GM12878 (cell line): ENCODE measurements around the gene IFNLR1.

Source experiments
- MYC ChIP-seq: IDR thresholded peaks from 2 replicates; pipeline ENCODE4 v1.6.1; 2011; ENCODE audit warnings: mild to moderate bottlenecking, low read length, moderate library complexity, inconsistent platforms; ENCODE audit not compliant: insufficient read depth, insufficient replicate concordance, insufficient read length, severe bottlenecking
- PAX5 ChIP-seq: IDR thresholded peaks from 2 replicates; pipeline ENCODE4 v1.6.1; 2011; ENCODE audit warnings: low read depth, low read length, borderline replicate concordance
- POLR2A ChIP-seq: IDR thresholded peaks from 2 replicates; pipeline ENCODE4 v1.6.1; 2011; ENCODE audit warnings: low read depth, mild to moderate bottlenecking, low read length
- RFX5 ChIP-seq: IDR thresholded peaks from 2 replicates; pipeline ENCODE4 v1.6.1; 2011; ENCODE audit warnings: low read depth, low read length, improper control_type of control experiment
- TBL1XR1 ChIP-seq: IDR thresholded peaks from 2 replicates; pipeline ENCODE4 v1.6.1; 2012; ENCODE audit warnings: low read depth, low read length, improper control_type of control experiment
- ZNF274 ChIP-seq: IDR thresholded peaks from one replicate; pipeline ENCODE4 v1.8.0; 2011; ENCODE audit not compliant: insufficient read length, insufficient read depth
- ZSCAN29 ChIP-seq: fragments of 450-650 bp; IDR thresholded peaks from 2 replicates; pipeline ENCODE4 v1.6.1; 2017; ENCODE audit warnings: mild to moderate bottlenecking, moderate library complexity
- TF ChIP-seq, protein P1 (sequence below): IDR thresholded peaks from 2 replicates; pipeline ENCODE4 v1.6.1; 2012; ENCODE audit warnings: low read depth, low read length, improper control_type of control experiment
- TF ChIP-seq, protein P2 (sequence below): IDR thresholded peaks from 2 replicates; pipeline ENCODE4 v1.6.1; 2011; ENCODE audit warnings: borderline replicate concordance, low read depth, mild to moderate bottlenecking, moderate library complexity, mixed read lengths, low read length; ENCODE audit not compliant: insufficient read depth; ENCODE audit errors: extremely low read length
- TF ChIP-seq, protein P3 (sequence below), 3 experiments: IDR thresholded peaks in 2 of 3; conservative IDR thresholded peaks in 1 of 3; 2 replicates each; pipeline ENCODE4 v1.5.1; 2011; ENCODE audit warnings: low read depth in 3 of 3, low read length in 3 of 3, mild to moderate bottlenecking in 3 of 3, control low read depth in 2 of 3, moderate library complexity in 2 of 3, inconsistent platforms in 1 of 3, mixed read lengths in 1 of 3; ENCODE audit not compliant: control insufficient read depth in 2 of 3, insufficient read depth in 1 of 3; ENCODE audit errors: extremely low read depth in 1 of 3

DNA sequence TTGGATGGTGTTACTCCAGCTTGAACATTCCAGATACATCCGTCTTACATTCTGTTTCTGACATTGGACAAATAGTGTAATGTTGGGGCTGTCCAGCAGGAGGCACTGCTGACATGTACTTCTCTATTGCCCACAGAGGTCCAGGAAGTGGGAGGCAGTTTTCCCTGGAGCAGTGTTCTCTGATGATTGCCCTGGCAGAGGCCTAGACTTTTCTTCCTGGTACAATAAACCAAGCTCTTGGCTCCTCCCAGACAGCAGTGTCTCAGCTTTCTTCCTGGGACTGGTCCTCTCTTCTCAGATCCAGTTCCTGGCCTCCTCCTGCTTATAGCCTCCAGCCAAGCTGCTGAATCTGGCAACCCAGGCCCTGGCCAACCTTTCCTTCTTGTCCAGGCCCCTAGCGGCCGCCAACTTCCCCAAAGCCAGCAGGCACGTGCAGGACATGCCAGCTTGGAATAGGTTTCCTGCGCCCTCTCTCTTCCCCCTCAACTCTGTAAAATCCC lies 14.9 kb upstream of the IFNLR1 start:
- TF ChIP-seq, protein P1, sequence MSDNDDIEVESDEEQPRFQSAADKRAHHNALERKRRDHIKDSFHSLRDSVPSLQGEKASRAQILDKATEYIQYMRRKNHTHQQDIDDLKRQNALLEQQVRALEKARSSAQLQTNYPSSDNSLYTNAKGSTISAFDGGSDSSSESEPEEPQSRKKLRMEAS: no peak
- TF ChIP-seq ZSCAN29 (no peak), TBL1XR1 (no peak), ZNF274 (no peak), PAX5 (no peak), POLR2A (no peak), RFX5 (no peak), MYC (no peak)
- TF ChIP-seq, protein P2, sequence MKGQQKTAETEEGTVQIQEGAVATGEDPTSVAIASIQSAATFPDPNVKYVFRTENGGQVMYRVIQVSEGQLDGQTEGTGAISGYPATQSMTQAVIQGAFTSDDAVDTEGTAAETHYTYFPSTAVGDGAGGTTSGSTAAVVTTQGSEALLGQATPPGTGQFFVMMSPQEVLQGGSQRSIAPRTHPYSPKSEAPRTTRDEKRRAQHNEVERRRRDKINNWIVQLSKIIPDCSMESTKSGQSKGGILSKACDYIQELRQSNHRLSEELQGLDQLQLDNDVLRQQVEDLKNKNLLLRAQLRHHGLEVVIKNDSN: no peak
- TF ChIP-seq, protein P3, sequence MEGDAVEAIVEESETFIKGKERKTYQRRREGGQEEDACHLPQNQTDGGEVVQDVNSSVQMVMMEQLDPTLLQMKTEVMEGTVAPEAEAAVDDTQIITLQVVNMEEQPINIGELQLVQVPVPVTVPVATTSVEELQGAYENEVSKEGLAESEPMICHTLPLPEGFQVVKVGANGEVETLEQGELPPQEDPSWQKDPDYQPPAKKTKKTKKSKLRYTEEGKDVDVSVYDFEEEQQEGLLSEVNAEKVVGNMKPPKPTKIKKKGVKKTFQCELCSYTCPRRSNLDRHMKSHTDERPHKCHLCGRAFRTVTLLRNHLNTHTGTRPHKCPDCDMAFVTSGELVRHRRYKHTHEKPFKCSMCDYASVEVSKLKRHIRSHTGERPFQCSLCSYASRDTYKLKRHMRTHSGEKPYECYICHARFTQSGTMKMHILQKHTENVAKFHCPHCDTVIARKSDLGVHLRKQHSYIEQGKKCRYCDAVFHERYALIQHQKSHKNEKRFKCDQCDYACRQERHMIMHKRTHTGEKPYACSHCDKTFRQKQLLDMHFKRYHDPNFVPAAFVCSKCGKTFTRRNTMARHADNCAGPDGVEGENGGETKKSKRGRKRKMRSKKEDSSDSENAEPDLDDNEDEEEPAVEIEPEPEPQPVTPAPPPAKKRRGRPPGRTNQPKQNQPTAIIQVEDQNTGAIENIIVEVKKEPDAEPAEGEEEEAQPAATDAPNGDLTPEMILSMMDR (IDR thresholded peaks at IDR 0.05 in 2 of 3, conservative IDR thresholded peaks at IDR 0.05 in 1 of 3; ENCODE audit: control insufficient read depth in 2 of 3, extremely low read depth in 1 of 3, insufficient read depth in 1 of 3, low read depth in 3 of 3, low read length in 3 of 3): peak; percentile 78 to 85 (median 82); a peak in 5 of 6 replicates
